NCI-H345 treated with DMSO at 0.1 percent for 48 hours (cell line): ENCODE data around the gene NFIX.

Experiments used
- DNase-seq: peaks from one replicate; lab custom pipeline; 2025; ENCODE audit not compliant: unreplicated experiment; lab: John Stamatoyannopoulos, UW

The NFIX gene

GRCh38 chr19:13018035-13018914, 23.0 kb downstream of the NFIX start:
- DNase-seq = no peak

DNA sequence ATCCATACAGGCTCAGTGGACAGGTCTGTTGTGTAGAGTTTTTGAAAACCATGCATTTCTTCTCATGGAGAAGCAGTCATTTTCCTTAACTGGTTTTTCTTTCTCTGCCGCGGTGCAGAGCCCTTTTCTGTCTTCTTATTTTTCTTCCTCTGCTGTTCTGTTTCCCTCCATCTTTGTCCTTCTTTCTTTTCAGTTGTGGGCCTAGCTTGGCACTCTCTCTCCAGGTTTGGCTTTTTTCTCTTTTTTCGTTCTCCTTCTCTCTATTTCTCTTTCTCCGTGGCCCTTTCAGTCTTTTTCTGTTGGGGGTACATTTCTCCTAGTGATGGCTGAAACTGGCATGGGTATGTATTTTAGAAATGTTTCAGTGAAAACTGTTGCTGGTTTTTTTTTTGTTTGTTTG, 24.1 kb downstream of the NFIX start:
- DNase-seq = no peak

- DNase-seq = no peak
These were observed 24.7 kb downstream of the NFIX start for GRCh38 chr19:13020002-13020414.

GRCh38 chr19:13022111-13022858, 27.0 kb downstream of the NFIX start:
- no peak for DNase-seq

DNA sequence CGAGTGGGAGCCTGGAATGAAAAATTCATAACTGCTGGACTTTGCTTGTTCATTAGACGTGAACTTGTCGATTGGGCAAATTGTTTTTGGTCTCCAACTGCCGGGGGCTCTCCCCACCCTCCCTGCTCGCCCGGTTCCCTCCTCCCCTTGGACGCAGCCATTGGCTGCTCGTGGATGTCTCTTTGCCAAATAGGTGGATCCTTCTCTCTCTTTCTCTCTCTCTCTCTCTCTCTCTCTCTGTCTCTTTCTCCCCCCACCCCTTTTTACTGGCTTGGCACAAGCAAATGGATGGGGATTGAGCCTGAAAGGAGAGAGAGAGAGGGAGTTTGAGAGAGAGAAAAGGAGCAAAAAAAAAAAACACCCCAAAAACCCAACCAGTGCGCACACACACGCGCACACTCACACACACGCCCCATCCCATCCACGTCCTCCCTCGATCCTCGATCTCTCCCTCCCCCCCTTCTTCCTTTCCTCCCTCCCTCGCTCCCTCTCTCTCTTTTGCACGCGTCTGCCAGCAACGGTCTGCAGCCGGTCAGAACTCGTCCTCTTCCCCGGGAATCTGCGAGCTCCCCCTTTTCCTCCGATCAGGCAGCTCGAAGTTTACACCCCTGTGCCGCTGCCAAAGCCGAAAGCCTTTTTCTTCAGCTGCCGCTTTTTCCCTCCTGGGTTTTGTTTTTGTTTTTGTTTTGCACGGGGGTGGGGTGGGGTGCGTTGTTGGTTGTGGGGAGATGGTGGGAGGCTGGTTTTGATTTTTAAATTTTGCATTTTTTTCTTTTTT, 27.8 kb downstream of the NFIX start:
- no peak for DNase-seq

GRCh38 chr19:13023656-13024055, 28.4 kb downstream of the NFIX start:
- DNase-seq = no peak

DNA sequence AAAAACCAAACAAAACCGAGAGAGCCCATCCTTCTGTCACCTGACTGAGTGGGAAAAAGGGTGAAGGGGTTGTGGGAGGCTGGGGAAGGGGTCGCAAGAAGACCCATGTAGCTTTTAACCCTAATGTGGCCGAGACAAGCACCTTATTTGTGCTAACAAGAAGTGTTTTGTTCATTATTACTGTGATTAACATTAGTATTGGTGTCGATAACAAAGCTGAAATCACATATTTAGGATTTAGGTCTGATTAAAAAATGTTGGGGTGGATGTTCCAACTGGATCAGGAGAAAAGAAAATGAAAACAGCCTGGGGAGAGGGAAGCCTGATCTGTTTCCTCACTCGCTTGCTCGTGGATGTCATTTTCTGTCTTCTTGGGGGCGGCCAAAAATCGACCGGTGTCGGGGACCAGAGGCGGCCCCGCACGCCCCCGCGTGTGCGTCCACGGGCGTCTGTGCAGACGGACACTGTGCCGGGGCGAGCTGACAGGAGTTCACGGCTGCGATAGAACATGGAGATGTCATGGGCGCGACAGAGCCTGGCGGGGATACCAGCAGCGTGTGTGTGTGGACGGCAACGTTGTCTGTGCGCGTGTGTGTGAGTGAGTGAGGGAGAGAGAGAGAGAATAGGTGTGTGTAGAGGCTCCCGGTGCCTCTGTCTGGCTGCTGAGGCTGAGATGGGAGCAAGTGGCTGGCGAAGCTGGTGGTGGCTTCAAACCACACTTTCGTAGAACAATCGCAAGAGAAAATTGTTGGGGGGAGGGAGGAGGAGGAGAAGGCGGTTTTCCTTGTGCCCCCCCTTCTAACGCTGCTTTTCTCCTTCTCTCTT, 29.1 kb downstream of the NFIX start:
- DNase-seq = no peak

DNA sequence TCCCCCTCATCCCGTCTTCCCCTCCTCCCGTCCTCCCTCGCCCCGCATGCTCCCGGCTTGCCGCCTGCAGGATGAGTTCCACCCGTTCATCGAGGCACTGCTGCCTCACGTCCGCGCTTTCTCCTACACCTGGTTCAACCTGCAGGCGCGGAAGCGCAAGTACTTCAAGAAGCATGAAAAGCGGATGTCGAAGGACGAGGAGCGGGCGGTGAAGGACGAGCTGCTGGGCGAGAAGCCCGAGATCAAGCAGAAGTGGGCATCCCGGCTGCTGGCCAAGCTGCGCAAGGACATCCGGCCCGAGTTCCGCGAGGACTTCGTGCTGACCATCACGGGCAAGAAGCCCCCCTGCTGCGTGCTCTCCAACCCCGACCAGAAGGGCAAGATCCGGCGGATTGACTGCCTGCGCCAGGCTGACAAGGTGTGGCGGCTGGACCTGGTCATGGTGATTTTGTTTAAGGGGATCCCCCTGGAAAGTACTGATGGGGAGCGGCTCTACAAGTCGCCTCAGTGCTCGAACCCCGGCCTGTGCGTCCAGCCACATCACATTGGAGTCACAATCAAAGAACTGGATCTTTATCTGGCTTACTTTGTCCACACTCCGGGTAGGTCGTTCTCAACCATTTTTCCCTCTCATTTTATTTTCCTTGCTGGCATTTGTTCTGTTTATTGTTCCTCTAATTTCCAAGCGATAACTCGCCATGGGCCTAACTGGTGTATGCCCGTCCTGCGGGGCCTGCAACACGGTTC, 29.8 kb downstream of the NFIX start:
- DNase-seq = no peak

DNA sequence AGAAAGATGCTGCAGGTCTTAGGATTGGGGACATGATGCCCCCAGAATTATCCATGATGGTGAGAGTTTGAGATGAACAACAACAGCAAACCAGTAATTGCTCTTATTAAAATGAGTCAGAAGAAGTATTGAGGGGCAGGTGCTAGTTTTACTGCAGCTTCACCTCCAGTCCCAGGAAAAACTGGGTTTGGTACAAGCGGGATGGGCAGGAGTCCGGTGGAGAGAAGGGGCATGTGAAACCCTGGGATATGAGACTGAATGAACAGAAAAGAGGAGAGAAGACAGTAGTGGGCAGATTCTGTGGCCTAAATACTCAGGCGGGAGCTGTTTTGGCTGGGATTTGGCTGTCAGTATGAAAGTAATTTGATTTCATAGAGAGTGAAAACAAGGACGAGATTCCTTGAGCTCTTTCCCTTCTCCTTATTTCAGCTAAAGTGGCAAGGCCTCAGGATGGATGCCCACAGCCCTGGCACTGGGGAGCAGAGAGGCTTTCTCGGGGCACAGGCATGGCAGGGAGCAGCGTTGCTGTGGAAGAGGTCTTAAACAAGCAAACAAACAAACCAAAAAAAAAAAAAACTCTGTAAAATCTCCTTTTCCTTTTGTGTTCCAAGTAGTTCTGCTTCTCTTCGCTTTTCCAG, 30.7 kb downstream of the NFIX start:
- no peak for DNase-seq

DNA sequence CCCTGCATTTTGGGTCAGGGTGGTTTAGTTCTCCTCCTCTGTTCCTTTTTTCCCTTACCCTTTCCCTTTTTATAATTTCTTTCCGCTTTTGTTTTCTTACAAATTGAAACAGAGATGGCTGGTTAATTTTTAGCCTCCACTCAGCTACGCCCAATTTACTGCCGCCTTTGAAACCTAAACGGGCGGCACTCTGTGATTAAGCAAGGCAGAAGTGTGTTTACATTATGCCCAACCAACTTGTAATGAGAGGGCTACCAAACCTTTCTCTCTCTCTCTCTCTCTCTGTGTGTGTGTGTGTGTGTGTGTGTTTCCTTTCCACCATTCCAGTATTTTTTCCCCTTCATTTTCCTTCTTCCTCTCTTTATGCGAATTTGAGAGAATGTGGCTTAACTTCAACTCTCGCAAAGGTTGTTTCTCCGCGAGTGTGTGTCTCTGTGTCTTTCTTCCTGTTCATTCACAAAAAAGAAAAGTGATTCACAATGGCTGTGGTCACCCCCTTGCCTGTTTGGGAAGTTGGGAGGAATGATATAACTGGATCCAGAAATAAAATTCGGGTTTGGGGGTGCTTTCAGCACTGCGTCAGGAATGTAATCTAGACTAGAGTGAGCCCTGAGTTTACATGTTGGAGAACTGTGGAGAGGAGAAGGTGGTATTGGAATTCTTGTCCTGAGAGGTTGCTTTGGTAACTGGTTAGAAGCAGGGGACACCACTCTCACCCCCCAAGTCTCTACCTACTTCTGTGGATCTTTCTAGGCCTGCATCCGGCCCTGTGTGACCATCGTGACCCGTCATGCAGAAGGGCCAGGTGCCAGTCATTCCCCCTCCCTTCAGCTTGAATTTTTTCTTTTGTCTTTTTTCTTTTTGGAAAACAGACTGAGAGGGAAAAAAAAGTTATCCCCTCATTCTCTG, 31.4 kb downstream of the NFIX start:
- DNase-seq = peak; percentile 21

GRCh38 chr19:13027557-13027956, 32.3 kb downstream of the NFIX start:
- DNase-seq = no peak

DNA sequence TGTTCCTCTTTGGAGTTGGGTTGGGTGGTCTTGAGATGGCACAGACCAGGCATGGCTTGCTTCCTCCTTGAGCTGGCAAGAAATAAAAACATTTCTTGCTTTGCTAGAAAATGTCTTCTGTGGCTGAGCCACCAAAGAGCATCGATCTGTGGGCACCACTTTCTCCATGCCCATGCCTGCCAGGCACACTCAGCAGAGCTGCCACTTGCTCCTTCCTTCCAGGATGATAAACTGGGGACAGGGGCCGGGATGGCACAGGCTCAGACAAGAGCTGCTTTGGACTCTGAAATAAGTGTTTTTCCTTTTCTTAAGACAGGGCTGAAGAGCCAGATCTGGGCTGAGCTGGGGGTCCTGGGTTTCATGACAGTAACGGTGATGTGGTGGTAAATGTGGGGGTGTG, 32.8 kb downstream of the NFIX start:
- DNase-seq = no peak

GRCh38 chr19:13029301-13029880, 34.1 kb downstream of the NFIX start:
- DNase-seq = no peak

DNA sequence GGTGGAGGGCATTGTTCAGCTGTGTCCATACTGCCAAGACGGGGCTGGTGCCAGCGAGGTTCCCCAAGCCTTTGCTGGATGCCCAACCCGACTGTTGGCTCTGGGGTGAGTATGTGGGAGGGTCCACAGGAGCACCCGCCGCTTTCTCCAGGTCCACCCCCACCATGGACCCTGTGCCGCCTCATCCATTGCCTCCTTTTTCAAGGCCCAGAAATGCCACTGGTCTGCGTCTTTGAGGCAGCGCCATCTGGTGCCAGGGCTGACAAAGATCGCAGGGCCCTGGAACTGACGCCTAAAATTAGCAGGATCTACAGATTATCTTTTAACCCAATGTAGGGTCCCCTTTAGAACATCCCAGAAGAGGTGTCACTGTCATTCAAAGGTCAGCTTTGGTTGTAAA, 34.6 kb downstream of the NFIX start:
- DNase-seq = no peak

DNA sequence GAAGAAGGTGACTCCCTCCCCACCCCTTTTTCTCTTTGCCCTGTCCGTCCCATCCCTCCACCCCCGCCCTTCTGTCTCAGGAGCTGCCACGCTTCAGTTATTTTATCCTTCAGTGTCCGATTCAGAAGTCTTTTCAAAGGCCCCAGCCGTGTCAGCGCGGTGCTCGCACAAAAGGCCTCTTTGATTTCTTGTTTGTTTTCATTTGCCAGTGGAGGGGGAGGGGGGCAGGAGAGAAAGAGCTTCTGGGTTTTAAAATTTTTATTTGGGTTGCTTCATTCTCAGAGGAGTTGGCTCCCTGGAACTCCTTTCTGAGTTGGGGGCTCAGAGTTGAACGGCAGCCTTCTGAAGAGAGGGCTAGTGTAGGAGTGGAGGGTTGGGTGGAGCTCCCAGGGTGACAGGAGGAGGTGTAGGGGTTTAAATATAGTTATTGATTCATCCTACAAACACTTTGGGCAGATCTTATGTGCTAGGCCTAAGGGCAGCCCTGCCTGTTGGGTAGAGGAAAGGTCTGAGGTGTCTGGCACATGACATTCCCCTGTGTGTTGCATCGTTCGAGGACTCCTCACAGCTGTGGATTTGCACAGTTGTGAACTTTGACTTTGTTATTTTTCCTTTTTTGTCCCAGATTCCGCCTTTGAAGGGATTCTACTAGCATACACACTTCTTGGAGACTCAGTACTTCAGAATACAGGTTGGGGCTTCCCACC, 36.8 kb downstream of the NFIX start:
- DNase-seq = peak; percentile 19

DNA sequence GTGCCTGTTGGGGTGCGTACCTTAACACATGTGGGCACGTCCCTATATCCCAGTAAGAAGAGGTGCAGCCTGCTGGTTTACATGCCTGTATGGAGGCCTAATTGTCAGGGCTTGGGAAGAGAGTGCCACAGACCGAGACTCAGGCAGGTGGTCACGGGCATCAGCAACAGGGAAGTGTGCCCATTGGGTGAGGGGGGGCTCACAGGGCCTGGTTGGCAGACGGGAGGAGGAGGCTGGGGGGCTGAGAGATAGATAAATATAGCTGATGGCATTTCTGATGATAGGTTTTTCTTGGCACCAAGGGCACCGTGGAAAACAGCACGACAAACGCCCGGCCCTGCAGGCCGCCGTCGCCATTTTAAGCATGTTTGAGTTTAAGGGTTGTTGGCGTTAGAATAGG, 37.6 kb downstream of the NFIX start:
- DNase-seq = no peak

DNA sequence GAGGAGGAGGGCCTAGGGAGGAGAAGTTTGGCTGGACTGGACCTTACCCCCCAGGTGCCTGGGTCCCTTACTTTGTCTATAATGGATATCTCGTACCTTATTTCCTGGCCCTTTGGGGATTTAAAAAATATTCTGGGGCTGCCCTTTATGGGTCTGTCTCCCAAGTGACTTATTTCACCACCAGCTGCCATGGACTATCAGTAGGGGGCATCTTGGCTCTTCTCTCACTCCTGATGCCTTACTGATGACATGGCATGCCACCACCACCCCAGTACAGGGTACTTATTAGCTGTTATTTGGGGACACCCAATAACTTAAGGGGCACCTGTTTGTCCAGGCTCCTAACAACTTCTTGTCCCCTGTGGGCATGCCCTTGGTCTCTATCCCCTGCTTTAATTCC, 38.0 kb downstream of the NFIX start:
- DNase-seq = no peak
